Nucleus accumbens (tissue), 56 donors: ENCODE results near the gene PACSIN1.
A peak's percentile ranks its signal among the peaks of the same experiment; 100 is the strongest.
"Not testable (repeated sequence)": the region's sequence is repeated elsewhere in the genome, so short reads cannot be mapped to it uniquely, and the experiment has no call there.

Experiments
- DNase-seq, 56 donors: peaks; one replicate each; lab custom pipeline; 2025; lab: John Stamatoyannopoulos, UW

The PACSIN1 gene

DNA sequence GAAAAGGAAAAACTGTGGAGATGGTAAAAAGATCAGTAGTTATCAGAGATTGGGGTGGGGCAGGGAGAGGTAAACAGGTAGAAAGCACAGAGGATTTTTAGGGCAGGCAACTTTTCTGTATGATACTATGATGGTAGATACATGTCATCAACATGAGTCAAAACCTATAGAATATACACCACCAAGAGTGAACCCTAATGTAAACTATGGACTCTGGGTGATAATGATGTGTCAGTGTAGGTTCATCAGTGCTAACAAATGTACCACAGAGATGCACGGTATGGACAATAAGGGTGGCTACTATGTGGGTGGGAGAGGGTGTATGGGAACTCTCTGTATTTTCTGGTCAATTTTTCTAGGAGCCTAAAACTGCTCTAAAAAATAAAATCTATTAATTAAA, 18.5 kb downstream of the PACSIN1 start:
- DNase-seq, result no peak

DNA sequence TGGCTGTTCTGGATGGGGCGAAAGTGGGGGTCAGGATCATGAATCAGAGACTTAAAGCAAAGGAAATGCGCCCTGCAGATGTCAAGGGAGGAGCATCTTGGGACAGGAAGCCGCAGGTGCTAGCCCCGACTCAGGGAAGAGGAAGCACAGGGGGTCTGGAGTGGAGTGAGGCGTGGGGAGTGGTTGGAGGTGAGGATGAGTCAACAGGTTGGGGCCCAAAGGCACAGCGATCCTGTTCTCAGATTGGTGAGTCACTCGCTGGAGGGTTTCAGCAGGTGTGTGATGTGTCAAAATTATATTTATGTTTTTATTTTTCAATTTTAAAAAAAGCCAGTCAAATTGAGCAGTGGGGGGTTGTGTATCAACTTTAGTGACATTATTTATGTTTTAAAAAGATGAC, 19.0 kb downstream of the PACSIN1 start:
- peak in 3 of 56 donors; percentile 8 to 18 (median 8) for DNase-seq

DNA sequence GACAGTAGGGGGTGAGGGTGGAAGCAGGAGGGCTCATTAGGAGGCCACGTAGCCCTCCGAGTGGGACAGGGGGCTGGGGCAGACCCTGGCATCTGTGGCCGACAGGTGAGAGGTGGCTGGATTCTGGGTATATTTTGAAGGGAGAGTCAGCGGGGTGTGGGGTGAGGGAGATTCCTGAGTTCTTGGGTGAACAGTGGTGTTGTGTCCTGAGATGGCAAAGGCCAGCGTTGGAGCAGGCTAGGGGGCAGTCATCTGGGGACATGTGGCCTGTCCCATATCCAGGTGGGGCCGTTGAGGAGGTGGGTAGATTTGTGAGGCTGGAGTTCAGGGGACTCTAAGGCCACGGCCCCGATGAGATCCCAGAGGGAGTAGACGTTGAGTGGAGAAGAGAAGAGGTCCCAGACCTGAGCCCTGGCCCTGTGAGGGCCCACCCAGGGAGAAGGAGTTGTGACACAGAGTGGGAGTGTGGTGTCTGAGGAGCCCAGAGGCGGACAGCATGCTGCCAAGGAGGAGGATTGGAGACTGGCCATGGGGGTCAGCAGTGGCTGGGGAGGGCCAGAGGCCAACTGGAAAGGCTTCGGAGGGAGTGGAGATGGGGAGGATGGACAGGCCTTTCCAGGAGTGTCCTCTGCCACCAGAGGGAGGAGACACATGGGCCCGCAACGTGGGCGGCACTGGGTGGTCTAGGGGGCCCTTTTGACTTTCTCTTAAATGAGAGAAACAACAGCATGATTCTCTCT, 19.6 kb downstream of the PACSIN1 start:
- no peak for DNase-seq

DNA sequence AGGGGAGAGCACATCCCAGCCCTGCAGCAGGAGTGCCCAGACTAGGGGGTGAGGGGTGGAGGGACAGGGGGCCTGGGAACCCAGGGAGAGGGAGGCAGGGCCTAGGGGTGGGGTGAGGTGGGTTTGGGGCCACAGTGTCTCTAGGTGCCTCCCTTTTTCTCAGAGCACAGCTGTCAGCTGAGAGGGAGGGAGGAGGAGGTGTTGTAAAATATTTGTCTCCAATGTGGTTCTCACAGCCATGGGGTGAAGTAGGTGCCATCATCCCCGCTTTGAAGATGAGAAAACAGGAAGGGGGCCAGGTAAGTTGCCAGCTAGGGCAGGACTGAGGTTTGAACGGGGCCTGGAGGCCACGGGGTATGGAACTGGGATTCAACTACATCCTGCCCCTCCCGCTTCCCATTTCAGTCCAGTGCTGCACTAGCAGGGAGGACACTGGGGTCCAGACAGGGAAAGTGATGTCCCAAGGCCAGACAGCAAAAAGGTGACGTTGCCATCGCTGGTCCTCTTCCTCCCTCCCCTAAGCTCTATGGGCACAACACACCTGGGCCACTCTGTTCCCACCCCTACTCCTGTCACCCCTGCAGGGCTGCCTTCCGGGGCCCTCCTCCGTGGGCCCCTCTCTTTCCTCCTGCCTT, 20.3 kb downstream of the PACSIN1 start:
- DNase-seq, result no peak

DNA sequence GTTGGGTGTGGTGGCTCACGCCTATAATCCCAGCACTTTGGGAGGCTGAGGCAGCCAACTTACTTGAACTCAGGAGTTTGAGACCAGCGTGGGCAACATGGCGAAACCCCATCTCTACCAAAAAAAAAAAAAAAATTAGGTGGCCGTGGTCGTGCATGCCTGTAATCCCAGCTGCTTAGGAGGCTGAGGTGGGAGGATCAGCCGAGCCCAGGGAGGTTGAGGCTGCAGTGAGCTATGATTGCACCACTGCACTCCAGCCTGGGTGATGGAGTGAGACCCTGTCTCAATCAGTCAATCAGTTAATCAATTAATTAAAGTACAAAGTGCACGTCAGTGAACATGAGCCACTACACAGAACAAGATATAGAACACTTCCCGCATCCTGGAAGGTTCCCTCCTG, 21.0 kb downstream of the PACSIN1 start:
- not testable (repeated sequence) for DNase-seq

DNA sequence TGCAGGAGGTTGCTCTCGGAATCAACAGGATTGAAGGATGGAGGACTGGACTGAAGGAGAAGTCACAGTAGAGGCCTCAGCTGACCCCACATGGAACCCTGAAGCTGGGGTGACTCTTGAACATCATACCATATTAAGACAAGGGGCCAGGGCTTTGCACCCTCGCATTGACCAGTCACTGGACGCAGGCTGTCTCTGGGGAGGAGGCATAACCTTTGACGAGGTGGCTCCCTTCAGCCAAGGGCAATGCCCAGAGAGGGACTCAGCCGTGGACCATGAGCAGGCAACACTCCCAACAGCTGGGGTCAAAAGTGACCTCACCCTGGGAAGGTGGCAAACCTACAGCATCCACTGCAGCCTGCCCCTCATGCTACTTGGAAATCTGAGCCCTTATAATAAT, 21.7 kb downstream of the PACSIN1 start:
- no peak for DNase-seq

DNA sequence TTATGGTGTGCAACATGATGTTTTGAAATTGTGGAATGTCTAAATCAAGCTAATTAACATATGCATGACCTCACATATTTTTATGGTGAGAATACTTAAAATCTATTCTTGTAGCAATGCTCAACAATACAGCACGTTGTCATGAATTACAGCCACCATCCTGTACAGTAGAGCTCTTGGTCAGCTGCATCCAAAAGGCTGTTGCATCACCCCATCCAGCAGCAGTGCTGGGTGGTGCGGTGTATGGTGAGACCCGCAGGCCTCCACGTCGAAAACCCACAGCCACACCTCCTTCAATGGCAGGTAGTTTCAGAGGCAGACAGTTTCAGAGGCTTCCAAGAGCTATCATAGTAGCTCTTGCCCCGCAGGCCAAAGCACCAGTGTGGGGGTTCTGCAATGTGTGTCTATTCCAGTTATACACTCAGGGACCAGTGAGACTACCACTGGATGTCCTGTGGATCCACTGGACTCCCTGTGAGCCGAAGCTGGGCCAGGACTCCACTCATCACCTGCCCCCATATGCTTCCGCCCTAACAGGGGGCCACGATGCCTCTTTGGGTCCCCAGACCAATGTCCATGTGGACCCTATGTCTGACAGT, 23.4 kb downstream of the PACSIN1 start:
- DNase-seq, result no peak

DNA sequence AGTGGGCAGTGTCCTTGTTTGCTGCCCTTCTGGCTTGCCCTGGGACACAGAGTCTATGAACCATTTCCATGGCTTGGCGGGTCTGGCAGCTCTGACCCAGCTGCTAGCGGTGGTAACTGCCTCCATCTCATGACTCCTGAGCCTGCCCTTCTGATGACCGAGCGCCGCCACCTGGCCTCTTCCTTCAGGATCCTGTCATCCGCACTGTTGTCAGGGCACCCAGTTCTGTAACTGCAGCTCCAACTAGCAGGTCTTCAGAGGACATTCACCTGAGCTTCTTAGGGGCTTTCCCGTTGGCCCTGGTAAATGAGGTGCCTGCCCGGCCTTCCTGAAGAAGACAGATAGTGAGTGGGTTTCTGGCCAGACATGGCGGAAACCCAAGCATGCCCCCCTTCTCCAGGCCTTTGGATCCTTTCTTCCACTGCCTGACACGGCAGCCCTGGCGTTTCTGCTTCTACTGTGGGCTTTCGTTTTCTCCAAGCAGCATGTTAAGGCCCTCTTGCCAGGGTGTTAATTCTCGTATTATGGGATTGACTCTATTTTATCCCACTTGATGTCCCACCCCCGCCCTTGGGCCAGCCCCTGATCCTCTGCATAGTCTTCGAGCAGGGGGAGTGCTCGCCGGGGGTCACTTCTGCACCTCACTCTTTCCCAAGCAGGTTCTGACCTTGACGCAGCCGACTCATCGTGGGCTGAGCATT, 24.7 kb downstream of the PACSIN1 start:
- DNase-seq, result no peak

DNA sequence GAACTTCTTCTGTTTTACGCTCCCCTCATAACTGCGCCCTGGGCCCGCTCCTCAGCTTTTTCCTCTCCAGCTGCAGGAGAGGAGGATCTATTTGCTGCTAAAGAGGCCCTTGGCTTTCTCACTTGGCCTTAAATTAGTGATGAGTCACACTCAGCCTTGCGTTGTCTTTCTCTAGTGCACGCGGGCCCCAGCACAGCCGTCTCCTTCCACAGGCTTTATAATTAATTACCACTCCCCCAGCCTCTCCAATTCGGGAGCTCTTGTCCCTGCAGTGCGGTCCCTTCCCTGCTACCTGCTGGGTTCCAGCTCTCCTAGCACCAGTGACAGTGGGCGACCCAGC, 25.2 kb downstream of the PACSIN1 start:
- peak in 5 of 56 donors; percentile 5 to 40 (median 16) for DNase-seq

DNA sequence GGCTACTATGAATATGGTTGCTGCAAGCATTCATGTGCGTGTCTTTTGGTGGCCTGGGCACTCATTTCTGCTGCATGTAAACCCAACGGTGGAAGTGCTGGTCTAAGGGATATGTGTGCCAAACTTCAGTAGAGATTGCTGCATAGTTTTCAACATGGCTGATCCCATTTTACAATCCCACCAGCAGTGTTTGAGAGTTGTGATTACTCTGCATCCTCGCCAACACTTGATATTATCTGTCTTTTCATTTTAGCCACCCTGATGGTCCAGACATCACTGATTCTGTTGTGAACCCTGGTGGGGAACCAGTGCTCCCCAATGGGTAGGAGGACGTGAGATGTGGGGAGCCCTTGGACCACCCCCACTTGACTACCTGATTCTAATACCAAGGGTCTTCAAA, 27.5 kb downstream of the PACSIN1 start:
- no peak for DNase-seq

DNA sequence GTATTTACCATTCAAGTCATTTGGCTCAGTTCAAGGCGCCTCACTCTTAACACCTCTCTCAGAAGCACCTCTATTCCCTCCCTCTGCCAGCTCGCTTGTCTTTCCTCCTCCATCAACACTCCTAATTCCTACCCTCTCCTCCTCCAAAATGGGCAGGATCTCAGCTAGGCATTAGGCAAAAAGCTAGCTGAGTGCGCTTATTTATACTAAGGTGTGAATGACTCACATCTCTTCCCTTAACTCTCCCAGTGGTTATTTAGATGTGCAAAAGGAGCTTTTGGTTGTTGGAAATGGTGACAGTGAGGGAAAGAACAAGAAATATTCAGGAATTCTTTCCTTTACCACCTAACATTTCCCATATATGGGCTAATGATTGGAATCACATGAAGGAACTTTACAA, 29.1 kb downstream of the PACSIN1 start:
- DNase-seq, result no peak

DNA sequence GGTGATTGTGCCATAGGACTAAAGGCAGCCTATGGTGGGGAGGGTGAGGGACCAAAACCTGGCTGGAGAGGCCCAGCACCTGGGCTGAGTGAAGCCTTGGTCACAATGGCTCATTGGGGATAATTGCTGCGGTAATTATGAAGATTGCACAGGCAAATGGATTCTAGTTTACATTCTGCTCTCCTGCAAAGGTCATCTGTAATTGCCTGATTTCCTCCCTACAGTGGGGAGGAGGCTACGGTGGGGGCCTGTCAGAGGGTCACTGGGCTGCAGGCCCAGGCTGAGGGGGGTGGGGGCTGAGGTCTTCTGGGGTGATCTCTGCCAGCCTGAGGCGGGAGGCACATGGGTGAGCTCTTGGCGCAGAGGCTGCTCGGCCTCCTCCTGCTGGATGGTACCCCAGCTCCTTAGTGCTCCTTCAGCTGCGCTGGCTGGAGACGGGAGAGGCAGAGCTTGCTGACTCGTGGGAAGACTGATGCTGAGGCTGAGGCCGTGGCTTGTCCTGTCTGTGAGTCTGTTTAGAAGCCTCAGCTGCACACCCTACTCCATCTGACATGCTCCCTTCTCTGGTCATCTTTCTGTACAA, 30.3 kb downstream of the PACSIN1 start:
- no peak for DNase-seq

DNA sequence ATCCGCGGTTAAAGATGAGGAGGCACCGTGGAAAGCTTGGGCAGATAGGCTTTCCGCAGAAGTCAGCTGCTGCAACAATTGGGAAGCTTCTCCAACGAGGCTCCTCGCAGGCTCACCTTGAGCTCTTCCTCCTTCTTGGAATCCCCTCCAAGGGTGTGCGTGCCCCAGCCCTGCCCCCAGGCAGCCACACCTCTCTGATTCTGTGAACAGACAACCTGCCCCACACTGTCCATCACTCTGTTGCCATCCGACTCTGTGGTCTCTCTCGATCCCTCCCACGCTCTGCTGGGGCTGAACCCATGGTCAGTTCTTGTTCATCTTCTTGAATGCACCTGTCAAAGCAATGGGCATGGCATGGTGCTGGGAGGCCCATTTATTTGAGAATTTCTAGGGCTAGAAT, 31.5 kb downstream of the PACSIN1 start:
- no peak for DNase-seq

DNA sequence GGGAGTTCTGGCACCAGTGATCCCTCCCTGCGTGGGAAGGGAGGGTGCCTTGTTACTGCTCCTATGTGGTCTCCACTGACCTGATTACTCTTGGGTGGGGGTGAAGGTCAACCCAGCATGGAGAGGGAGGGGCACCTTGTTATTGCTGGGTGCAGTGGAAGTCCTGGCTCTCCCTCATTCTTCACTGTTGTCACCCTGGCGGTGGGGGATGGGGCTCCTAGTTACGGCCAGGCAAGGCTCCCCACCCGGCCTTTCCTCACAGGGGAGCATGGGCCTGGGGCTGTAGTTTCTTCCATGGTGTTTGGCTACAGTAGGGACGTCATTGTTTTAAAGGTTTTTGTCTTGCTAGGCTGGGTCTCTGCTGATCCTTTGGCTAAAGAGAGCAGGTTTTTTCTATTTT, 40.8 kb downstream of the PACSIN1 start:
- no peak for DNase-seq

DNA sequence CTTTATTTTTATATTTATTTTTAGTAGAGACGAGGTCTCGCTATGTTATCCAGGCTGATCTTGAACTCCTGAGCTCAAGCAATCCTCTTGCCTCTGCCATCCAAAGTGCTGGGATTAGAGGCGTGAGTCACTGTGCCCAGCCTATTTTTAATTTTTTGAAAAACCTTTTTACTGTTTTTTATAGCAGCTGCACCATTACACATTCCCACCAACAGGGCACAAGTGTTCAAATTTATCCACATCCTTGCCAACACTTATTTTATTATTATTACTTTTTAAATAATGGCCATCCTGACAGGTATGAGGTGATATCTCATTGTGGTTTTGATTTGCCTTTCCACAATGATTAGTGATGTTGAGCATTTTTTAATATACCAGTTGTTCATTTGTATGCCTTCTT, 42.5 kb downstream of the PACSIN1 start:
- no peak for DNase-seq

DNA sequence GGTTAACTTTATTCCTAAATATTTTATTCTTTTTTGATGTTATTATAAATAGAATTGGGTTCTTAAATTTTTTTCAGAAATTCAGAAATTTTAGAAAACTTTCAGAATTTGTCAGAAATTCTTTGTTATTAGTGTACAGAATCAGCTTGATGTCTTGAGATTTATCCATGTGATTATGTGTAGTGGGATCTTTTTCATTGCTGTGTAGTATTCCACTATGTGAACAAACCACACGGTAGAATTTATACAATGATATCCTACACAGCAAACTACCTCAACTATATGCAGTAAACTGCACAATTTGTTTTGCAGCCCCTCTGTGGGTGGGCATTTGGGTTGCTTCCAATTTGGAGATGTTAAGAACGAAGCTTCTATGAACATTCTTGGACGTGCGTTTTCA, 43.9 kb downstream of the PACSIN1 start:
- no peak for DNase-seq

DNA sequence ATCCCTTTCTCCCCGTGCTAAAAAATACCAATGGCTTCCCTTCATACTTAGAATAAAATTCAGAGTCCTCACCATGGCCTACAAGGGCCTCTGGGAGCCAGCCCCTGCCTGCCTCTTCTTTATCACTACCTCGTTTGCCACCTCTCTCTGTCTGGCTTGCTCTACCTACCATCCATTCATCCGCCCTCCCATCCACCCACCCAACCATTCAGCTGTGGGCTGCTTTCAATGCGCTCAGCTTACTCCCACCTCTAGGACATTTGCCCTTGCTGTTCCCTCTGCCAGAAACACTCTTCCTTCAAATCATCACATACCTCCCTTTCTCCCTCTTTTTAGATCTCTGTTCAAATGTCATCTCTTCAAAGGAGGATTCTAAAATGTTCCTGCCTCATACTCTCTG, 44.4 kb downstream of the PACSIN1 start:
- no peak for DNase-seq

DNA sequence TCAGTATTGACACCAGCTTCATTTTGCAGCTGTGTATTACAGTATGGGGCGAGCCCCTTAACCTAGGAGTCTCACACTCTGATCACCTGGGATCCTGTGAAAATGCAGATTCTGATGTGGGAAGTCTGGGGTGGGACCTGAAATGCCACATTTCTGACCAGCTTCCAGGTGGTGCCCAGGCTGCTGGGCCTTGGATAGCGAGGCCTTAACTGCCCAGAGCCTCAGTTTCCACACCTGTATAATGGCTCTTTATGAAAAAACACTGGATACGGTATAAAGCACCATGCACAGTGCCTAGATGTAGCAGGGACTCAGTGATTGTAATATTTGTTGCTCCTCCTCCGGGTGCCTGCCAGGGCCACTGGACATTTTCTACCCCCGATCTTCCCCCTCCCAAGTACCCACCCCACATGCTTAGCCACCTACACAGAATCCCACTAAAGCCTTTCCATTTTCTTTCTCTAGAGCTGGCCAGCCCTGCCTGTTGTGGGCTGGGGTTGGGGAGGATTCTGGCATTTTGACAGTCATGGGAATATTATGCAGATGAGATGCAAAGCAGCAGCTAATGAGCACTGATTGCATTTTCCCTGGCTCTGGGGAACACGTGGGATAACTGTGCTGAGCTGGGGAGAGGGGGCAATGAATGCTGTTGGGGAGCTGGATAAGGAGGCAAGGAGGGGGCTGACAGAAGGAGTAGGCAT, 45.5 kb downstream of the PACSIN1 start:
- peak in 6 of 56 donors; percentile 8 to 37 (median 20) for DNase-seq

DNA sequence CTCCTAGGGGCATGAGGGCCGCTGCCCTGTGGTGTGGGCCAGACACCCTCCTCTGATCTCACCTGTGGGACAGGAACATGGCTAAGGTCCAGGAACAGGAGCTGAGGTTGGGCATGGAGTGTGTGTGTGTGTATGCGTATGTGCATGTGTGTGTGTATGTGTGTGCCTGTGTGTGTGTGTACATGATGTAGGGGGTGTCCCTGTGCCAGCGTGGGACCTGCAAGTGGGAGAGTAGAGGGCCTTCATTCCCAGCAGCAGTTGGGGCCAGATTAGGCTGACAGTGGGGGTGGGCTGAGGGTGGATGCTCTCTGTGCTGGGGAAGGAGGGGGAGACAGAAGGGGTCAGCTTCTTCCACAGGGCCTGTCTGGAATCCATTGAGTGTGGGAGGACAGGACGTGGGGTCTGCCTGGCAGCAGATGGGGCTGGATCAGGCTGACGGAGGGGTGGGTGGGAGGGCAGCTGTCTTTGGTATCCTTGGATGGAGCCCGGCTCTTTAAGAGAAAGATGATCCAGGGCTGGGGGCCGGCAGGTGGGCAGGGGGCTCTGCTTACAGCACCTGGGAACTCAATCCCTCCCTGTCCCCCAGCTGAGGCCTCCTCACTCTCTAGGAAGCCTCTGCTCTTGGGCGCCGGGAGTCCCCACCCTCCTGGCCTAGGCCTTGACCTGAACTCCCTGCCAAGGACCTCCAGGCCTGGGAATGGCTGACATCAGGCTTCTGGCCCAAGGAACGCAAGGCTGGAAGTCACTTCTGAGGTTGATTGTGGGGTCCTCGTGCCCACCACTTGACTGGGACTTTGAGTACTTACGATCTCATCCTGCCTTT, 46.2 kb downstream of the PACSIN1 start:
- DNase-seq, result no peak

DNA sequence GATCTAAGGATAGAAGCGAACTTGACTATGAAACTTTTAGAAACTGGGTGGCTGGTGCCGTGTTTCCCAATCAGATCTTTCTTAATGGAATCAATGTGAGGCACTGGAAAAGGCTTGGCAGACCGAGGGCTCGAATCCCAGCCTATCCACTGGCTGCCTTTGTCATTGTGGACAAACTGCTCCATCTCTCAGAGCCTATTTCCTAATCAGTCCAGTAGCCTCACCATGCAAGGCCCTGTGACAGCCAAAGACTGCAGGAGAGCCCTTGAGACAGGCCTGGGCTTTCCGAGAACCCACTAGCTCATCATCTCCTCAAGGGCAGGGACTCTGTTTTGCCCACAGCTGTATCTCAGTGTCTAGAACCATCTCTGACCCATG, 46.9 kb downstream of the PACSIN1 start:
- DNase-seq, result no peak
